Stimulated activated CD4-positive, alpha-beta T cell treated with anti-CD3 and anti-CD28 coated beads, Interleukin-1b, Interleukin-23, amount 100 ng/mL, for 48 hours (primary cell): ENCODE results near the gene GRB10.

Experiments used
- DNase-seq: peaks from one replicate; pipeline ENCODE4 v3.0.0-alpha.2; 2020

Gene GRB10

DNA sequence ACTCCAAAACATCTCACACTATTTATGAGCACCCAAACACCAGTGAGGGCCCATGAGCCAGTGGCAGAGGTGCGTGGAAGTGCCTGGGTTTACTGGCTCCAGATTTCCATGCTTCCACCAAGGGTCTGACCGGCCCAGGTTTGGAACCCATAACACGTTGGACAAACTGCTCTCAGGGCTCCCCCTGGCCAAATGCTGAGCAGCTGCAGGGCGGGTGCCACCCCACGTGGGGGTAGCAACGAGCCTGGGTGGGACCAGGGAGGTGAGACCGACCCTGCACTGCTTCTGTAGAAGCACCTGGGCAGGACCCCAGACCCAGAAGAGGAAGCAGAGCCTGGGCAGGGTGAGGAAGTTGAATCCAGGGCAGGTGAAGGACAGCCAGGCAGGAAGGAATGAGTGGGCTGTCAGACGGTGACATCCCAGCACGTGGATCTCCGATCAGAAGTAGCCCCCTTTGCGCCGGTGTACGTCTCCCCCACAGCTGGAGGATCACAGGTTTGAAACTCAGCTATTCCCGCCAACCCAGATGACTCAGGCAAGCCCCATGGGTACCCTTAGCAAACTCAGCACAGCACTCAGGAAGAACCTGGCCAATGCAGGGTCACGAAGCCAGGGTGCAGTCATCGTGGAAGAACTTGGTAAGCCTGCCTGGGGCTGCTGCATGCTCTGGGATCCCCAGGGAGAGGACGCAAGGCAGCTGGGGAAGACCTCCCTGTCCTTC lies 117.1 kb downstream of the GRB10 start:
- no peak for DNase-seq

DNA sequence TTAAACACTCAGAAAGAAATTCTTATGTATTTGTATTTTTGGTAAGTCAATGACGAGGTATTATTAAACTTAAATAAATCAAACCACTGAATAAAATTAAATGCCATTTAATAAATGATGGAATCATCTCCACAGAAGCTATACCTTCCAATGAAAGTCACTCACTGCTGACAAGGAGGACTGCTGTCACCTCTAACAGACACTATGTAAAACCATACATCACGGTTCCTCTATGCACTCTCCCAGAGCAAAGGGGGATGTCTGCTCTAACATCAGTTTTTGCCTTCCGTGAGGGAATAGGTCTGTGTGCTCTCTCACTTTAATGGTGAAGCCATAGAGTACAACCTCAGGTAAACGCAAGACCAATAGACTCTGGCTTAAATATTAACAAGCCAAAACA lies 117.8 kb downstream of the GRB10 start:
- DNase-seq: no peak

DNA sequence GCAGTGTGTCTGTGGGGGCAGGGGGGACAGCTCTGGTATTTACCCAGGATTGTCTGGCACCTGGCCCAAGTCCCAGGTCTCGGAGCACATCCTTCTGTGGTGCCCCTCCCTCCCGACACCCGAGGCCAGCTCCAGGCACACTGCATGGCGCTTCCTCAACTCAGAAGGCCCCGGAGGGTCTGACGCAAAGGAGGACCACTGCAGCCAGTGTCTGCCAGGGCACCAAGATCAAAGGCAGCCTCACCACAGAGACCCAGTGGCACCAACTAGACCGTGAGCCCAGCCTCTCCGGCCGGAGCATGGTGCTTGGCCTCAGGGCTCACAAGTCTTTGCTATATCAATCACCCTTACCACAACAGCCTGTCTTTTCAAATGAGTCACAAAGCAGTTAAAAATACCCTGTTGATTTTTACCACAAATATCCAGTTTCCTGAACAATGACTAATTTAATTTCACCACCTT lies 118.2 kb downstream of the GRB10 start:
- peak; percentile 17 for DNase-seq

DNA sequence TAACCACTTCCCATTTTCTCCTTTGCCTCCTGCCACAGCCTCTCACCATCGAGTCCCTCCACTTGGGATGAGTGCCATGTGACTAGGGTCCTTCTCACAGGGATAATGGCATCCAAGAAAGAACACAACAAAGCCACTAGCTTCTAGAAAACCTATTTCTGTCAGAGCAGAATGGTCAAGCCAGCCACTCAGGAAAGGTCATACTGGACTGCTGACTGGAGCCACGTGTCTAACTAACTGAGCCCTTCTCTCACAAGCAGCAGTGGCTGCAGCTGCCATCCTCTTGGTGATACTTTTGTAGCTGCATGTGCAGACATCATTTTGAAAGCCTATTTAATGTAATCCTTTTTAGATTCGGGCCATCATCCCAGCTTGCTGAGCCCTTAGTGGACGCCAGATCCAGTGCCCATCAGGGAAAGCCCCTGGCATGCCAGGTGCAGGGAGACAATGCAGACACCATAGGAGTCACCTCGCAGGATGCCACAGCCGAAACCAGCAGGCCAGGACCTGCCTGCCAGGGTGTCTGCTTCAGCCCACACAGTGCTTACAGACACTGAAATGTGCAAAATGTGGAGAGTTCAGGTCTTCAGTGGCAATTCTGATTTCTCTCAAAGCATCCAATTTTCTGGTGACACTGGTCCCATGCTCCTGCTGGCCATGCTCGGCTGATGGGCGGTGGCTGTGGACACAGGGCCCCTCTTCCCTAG lies 119.1 kb downstream of the GRB10 start:
- no peak for DNase-seq

DNA sequence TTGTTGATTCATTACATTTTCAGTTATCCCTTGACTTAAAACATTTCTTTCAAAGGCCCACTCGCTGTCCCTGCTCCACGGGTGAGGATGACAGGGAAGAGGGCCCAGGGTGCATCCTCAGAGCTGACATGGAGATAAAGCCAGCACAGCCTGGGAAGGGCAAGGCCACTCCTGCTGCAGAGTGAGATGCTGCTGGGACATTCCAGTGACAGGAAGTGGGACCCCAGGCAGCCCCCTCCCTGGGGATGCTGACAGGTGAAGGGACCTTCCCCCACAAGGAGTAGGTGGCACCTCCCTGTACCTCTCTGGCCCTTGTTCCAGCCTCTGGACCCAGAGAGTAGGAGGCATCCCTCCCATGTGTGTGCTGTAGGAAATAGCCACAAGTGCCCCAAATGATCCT lies 119.7 kb downstream of the GRB10 start:
- no peak for DNase-seq

DNA sequence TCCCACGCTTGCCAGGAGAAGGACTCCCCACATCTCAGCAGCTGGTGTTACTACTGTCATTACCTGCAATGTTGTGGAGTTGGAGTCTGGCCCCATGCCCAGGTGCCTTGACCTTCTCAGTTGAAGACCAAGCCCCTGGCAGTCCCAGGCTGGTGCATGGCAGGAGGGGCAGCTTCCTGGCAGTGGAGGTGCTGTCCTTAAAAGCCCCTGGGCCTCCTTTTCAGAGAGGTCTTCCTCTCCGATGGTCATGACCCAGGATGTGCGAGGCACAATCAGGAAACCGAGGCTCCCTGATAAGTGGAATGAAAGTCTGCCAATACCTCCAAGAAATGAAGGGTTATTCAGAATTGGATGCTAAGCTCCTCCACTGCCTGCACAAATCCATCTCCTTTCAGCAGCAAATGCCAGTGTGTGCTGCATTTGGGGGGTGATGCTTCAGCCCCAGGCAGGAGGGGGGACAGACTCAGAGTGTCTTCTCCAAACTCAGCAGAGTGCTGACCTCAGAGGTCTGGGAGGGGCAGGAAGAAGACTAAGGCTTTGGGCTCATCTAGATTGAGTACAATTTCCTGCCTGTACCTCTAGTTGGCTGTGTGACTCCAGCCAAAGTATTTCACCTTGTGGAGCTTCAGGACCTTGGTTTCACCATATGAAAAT lies 120.5 kb downstream of the GRB10 start:
- no peak for DNase-seq

DNA sequence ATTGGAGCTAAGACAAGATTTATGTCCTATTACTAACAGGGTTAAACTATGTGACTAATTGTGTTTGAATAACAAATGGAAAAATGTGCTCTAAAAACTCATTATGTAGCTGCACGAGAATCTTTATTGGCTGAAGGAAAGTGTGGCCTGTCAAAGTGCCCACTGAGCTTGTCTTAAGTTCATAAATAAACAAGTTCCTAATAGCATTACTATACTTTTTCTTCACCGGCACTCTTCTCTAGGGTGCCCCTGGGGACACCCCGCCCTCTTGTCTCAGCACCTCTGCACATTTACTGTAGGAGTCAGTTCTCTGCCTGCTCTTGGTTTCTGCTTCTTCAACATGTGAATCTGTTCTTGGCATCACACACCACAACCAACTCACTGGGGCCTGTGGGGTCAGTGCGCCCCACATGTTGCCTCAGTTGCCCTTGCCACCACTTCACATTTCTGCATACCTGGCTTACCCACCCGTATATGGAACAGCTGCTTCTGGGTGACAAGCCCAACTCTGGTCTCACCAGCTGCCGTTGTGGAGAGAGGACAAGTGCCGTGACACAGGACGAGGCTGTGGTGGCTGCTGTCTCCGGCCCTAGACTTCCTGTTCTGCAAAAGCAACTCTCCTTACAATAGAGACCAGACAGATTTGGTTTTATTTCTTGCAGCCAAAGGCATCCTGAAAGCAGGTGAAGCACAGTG lies 121.2 kb downstream of the GRB10 start:
- no peak for DNase-seq

DNA sequence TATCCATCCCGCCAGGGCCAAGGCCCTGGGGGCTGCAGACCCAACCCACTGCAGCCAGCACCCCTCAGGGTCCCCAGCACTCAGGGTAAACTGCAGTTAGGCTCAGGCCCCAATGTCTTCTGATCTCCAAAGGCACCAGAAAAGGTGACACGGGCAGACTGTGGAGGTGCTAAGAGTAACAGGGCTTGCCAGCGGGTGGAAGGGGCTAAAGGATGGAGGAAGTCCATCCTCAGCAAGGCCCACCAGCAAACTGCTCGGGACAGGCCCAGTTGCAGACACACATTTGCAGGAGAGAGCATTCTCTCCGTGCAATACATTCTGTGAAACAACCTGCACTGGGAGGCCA lies 121.9 kb downstream of the GRB10 start:
- no peak for DNase-seq

DNA sequence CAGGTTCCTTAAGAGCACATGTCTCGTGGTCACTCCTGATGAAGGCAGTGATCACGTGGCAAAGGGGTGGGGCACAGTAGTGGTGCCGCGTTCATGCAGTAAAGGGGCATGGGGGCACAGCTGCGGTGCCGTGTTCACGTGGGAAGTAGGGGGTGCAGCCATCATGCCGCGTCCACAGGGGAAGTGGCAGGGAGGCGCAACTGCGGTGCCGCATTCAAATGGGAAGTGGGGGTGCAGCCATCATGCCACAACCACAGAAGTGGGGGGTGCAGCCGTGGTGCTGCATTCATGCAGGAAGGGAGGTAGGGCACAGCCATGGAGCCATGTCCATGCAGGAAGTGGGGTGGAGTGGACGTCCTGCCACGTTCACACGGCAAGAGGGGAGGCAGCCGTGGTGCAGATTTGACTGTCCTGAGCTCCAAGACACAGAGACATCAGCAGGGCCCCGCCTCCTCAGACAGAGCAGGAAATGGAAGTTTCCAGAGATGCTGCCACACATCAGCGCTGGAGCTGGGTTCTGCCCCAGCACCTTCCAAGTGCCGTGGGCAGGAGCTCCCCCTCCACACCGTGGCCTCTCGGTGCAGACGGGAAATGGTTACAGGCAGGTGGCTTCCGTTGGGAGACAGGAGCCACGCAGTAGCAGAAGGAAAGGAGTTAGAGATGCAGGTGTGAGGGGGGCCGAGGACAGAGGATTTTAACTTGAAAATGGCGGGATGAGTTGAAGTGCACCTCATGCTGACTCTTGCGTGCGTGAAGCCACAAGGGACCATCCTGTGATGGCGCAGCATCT lies 122.5 kb downstream of the GRB10 start:
- DNase-seq: peak; percentile 40

DNA sequence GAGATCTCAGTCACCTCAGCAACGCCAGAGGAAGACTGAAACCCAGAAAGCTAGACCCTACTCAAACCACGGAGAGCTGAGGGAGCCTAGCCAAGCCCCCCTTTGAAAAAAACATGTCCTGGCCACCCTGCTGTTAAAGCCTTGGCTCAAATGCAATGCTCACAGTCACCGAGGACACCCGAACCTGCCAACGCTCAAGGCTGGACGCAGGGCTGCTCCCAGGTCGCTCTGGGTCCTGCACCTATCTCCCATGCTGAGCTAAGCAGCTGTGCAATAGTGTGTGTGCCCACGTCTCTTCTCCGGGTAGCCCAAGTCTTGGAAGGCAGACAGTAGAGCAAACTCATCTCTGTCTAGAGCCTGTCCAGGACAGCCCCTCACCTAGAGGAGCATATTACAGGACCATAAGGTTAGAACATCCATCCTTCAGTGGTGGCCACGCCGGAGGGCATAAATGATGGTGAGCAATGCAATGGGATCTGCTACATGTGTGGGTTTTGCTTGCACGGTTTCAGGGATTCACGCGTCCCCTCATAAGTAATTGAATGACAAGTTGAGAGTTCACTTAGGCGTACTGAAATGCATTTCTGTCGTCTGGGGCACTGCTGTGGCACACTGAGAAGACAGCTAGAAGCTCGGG lies 123.2 kb downstream of the GRB10 start:
- DNase-seq: no peak

DNA sequence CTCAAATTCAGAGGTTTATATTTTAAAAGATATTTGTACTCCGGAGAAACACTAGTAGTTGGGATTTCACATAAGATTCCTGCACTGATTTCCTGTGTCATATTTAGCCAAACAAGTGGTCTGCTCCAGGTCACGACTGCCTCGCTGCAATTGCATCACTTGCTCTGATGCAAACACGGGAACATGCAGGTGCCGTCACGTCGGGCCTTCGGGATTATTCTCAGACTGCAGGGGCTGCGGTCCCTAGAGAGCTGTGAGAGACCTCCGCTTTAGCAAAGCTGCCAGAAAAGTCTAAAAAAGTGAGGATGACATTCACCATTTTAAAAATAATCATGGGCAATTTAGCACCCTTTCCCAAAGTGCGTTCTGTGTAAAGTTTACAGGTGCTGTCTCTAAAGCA lies 124.0 kb downstream of the GRB10 start:
- no peak for DNase-seq

DNA sequence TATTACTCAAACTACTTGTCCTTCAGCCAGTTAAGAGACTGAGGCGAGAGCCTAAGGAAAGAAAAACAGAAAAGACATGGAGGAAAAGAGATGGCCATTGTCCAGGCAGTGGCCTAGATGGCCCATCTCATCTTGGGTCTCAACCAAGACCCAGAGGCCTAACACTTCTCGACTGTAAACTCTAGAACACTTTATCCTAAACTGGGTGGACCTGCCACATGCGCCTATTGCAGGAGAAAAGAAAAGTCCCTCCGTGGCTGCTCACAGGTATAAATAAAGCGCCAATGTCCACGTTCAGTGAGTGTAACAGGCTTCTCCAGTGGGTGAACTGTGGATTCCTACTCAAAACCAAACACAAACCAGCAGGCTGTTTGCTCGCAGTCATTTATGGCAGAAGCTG lies 124.8 kb downstream of the GRB10 start:
- no peak for DNase-seq

DNA sequence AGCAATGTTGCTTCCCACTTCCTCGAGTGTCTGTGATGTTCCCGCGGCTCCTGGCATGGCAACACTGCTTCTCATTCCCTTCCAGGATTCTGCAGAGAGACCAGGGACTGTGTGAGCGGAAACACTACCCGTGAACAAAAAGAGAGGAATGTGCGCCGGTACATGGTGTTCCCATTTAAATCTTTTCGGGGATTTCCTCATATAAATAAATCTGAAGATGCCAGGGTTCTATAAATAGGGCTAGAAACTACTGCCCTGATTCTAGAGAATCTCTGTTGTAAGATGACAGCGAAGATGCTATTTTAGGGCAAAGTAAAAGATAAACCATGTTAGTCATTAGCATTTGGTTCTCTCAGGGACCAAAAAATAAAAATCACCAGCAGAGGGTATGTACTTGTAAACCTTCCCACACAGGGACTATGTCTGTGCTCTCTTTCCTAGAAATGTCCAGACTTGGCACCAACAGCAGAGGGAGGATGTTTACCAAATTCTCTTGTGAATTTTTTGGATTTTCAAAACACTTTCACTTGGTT lies 125.3 kb downstream of the GRB10 start:
- no peak for DNase-seq

DNA sequence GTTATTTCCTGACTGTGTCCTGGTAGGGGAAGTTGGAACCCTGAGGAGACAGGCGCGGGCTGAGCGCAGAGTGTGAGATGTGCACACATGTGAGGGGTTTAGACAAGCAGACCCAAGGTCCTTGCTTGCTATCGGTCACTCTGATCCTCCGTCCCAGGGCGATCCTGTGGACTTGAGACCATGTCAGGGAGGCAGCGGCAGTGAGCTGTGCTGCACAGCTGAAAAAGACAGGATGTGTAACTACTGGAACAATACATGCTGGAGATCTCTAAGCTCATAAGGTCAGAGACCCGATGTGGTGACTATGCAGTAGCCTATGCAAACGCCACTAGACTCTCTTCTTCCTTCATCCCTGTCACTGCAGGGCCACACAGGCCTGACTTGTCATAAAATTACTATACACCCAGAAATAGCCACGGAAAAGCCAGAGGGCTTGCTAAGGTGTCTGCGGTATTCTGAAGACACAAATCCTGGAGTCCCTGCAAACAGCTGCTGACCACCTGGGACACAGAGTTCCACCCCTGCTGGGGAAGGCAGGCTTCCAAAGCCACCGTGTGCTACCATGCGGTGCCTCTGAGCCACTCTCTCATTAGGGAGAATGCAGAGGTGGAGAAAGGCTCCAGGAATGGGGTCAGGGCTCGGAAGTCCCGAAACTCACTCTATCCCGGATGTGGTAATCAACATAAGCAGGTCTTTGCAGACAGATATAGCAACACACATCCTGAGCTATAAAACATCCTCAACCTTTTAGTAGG lies 126.4 kb downstream of the GRB10 start:
- DNase-seq: no peak

DNA sequence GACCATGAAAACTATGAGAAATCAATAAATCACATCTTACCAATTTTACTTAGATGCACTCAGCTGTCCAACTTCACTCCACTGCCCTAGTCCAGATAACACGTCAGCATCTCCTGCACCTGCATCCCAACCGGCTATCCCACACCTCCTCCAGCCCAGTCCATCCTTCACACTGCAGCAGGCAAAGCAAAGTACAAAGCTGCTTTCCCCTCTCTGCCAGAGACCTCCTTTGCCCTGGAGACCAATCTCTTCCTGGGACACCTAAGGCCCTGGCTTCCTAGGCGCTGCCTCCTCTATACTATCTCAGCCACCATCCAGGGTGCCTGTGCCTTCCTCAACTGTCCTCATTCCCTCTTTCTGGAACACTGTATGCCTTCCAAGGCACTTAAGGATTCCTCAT lies 127.2 kb downstream of the GRB10 start:
- no peak for DNase-seq

DNA sequence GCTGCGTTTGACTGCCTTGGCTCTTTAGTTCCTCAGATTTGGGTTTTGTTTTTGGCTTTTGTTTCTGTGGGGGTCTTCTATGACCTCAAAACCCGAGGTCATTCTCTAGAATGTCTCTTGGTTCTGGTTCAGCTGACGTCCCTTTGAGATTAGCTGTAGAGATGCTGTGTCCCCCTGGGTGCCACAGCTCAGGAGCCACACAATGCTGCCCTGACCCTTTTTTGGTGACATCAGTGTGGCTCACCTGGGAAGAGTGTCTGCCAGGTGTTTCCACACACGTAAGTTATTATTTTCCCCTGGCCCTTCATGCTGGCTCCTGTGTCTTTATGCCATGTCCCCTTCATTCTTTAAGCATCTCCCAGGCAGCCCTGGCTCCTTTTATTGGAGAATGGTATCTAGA lies 127.7 kb downstream of the GRB10 start:
- DNase-seq: no peak

DNA sequence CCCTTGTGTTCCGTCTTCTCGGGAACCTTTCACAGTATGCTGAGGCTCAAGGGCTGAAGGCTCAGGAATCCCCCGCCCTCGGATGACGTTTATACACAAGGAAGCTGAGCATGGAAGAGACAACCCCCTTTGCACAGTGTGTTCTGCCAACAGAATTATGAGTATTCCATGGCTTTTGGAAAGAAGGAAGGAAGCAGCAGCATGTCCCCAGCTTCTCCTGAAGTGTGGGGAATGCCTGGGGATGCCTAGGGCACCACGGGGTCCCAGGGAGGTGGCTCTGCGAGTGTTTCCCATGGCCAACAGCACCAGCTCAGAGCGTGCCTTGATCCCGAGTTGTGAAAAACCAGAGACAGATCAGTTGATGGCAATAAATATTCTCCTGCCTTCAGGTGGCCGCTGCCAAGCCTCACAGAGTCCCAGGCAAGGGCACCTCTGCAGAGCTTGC lies 128.7 kb downstream of the GRB10 start:
- DNase-seq: no peak

DNA sequence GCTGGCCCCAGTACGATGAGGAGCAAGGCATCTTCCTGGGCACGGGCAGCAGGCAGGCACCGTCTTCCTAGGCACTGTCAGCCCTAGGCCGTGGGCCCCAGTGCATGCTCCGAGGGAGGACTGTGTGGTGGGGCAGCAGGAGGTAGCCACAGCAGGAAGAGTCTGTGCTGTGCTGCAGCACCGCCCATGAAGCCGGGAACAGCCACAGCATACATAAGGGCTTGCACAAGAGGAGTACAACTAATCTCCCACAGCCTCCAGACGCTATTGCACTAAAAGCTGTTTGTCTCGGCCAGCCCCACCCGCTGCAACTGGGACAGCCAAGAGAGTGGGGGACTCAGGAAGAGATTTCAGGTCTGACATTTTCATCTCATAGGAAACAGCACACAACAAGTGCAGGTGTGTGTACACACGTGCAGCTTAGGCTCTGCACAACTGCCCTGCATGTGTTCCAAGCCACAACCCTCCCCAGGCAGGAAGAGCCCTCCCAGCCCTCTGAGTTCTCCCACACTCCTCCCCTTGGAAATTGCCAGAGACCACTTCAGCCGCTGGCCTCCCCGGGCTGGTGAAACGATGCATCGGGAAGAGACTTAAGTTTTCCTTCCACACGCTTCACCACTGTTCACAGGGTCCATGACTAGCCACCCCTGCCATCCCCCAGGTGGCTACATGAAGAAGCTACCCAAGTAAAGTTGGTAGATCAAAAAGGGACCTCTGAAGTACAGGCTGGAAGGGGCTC lies 129.4 kb downstream of the GRB10 start:
- no peak for DNase-seq

DNA sequence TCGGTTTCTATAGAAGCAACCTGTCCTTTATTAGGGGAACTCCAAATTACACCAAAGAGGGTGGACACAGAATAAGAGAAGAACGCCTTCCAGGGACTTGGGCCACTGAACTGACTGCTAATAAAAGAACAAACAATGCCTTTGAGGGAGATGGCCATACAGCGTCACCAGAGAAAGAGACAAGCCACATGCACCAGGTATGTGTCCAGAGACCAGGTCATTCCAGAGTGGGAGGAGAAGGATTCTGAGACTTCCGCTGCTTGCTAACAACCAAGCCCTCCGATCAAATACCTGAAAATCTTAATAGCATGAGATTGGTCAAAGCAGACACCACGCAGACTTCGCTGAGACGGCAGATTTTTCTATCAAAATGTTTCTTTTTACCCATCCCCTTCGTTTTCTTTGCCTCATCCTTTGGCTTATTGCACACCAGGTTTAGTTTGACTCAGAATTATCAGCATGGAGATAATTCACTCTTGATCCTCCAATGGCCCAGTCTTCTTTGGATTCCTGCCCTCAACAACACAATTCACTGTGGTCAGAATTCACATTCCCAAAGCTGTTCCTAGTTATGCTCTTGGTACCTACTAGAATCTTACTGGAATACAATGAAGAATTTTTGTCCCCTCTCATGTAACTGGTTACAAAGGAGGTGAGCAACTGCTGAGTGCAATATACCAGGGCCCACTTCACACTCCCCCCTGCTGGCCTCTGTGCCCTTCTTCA lies 130.1 kb downstream of the GRB10 start:
- no peak for DNase-seq
